GM18517 (cell line): ENCODE data around the gene PTPRCAP.
A peak's percentile ranks its signal among the peaks of the same experiment; 100 is the strongest.
"Not testable (repeated sequence)": the region's sequence is repeated elsewhere in the genome, so short reads cannot be mapped to it uniquely, and the experiment has no call there.

Experiments
- ATAC-seq: cut with Tn5 transposase; IDR thresholded peaks from one replicate; pipeline ENCODE4 v1.9.1; 2021; ENCODE audit warnings: mild to moderate bottlenecking, moderate library complexity; ENCODE audit not compliant: unreplicated experiment

PTPRCAP gene

DNA sequence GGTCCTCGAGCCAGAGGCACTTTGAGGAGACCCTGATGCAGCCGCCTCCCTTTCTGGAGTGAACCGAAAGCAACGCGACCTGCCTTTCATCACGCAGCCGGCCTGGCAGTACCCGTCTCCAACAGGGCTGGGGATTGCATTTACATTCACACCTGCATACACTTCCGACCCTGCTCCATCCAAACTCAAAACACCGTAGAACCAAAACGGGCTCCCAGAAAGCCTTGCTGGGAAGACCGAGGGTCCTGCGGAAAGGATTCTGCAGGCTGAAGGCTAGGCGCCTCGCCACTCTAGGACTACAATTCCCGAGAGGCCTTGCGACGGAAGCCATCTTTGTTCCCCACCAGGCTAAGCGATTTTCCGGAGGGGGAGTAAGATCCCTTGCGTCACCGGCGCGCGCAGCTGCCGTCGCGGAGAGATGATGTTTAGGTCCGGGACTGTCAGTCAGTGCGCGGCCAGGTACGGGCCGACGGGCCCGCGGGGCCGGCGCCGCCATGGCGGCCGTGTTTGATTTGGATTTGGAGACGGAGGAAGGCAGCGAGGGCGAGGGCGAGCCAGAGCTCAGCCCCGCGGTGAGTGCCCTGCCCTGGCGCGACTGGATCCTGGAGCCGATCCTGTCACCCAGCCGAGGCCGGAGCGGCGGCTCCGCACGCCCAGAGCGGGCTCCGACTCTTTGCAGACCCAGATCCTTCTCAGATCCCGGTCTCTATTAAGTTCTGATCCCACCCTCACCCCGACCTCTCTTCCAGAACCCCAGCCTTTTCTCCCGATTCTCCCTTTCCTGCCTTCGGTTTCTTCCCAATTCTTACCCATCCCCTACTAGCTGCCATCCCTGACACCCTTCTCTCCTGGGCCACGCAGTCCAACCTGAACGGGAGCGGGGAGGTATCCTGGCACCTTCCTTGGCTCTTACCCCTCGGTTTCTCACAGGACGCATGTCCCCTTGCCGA, 9.2 kb downstream of the PTPRCAP start, which contains the start of gene RPS6KB2:
RPS6KB2 (plus strand) TSS at position 443 of the 950 bp plus-strand sequence; CDS start at position 495, 52 bp downstream.
- ATAC-seq: peak; percentile 77

- not testable (repeated sequence) for ATAC-seq
Measured at GRCh38 chr11:67427364-67427859, 10.1 kb downstream of the PTPRCAP start.

DNA sequence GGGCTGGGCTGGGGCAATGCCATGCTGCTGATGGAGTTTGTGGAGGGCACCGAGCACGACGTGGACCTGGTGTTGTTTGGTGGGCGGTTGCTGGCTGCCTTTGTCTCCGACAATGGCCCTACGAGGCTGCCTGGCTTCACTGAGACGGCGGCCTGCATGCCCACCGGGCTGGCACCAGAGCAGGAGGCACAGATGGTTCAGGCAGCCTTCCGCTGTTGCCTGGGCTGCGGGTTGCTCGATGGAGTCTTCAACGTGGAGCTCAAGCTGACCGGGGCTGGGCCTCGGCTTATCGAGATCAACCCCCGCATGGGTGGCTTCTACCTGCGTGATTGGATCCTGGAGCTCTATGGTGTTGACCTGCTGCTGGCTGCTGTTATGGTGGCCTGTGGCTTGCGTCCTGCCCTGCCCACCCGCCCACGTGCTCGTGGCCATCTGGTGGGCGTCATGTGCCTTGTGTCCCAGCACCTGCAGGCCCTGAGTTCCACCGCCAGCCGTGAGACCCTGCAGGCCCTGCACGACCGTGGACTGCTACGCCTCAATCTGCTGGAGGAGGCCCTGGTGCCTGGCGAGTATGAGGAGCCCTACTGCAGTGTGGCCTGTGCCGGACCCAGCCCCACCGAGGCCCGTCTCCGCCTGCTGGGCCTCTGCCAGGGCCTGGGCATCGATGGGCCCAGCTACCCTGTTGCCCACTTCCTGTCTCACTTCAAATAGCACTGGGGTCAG, 13.4 kb downstream of the PTPRCAP start:
- ATAC-seq: no peak

GRCh38 chr11:67423466-67423865, 14.0 kb downstream of the PTPRCAP start:
- no peak for ATAC-seq

GRCh38 chr11:67422891-67423290, 14.6 kb downstream of the PTPRCAP start:
- ATAC-seq: no peak

DNA sequence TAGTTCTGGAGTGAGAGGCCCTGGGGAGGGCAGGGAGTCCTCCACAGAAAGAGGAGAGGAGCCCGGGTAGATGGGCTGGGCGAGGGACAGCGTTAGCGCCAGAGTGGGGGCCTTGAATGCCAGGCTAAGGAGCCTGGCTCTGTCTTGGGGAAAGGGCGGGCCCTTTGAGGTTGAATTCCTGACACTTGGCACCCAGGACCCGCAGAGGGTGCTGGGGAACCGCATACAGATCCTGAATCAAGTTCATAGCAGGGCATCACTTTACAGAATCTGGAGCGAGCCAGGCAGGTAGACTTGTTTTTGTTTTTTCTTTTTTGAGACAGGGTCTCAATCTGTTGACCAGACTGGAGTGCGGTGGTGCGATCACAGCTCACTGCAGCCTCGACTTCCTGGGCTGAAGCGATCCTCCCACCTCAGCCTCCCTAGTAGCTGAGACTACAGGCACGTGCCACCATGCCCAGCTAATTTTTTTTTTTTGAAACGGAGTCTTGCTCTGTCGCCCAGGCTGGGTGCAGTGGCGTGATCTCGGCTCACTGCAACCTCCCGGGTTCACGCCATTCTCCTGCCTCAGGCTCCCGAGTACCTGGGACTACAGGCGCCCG, 16.0 kb downstream of the PTPRCAP start:
- ATAC-seq: peak; percentile 7

GRCh38 chr11:67420646-67421429, 16.6 kb downstream of the PTPRCAP start:
- peak; percentile 69 for ATAC-seq

GRCh38 chr11:67420147-67420645, 17.3 kb downstream of the PTPRCAP start:
- ATAC-seq: no peak

GRCh38 chr11:67419325-67420049, 18.0 kb downstream of the PTPRCAP start:
- ATAC-seq: no peak

DNA sequence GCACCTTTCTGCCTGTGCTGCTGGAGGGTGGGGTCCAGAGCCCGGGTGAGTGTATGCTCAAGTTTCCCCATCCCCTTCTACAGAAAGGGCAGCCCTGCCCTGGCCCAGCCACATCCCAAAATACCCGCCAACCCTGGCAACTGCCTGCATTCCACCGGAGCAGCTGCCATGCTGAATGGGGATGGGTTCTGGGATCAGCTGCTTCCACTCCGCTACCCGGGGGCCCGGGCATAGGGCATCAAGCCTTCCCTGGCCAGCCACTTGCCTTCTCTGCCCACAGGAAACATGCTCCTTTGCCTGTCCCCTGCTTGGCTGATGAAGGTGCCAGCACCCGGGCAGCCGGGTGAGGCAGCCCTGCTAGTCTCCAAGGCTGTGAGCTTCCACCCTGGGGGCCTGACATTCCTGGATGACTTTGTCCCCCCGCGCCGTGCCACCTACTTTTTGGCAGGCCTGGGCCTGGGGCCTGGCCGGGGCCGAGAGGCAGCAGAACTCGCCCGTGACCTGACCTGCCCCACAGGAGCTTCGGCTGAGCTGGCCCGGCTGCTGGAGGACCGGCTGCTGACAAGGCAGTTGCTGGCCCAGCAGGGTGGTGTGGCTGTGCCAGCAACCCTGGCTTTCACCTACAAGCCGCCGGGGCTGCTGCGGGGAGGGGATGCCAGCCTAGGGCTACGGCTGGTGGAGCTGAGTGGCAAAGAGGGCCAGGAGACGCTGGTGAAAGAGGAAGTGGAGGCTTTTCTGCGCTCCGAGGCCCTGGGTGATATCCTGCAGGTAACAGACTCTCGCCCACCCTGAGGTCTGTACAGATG, 18.8 kb downstream of the PTPRCAP start:
- no peak for ATAC-seq

DNA sequence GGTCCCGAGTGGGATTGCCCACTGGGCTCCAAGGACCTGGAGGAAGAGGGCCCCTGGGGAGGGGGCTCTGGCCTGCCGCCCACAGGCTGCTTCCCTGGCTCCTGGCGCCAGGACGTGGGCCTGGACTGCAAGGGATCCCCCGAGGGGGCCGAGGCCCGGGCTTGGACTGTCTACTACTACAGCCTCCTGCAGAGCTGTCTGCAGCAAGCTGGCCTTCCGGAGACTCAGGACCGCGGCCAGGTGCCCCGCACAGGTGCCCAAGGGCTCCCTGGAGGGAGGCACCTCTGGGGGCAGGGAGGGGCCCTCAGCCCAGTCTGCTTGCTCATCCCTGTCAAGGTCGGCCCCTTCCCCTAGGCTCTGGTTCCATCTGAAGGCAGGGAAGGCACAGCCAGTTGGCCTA, 20.1 kb downstream of the PTPRCAP start:
- no peak for ATAC-seq

DNA sequence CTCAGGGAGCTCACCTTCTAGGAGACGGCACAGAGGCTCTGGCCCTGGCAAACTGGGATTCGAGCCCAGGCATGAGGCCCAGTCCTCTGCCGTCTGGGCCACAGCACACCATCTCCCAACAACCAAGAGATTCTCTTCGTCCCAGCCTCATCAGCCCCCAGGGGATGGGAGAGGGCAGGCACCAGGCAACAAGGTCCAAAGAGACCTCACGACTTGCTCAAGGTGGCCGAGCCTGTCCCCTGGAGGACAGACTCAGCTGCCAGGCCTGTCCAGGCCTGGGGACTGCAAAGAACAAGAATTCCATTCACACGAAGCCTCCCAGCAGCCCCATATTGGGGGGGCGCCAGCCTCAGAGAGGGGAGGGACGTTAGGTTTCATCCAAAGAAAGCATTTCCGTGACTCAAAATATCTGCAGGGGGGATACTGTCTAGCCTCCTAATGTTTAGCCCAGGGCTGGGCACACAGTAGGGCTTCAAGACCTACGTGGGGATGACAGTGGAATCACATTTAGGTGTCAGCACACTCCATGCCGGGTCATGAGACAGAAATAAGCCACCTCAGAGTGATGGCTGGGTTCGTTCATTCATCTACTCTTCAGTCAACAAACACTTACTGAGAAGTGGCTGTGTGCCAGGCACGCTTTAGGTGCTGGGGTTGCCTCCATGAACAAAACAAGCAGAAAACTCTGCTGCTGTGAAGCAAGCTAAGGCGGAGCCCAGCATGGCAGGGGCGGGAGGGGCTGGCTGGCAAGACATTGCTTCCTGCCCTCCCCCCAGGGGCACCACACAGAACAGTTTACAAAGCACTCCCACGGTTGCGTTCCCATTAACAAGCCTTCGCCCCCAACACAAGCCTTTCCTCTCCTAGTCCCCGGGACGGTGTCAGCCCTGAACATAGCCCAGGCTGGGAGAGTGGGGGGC, 20.8 kb downstream of the PTPRCAP start:
- no peak for ATAC-seq

DNA sequence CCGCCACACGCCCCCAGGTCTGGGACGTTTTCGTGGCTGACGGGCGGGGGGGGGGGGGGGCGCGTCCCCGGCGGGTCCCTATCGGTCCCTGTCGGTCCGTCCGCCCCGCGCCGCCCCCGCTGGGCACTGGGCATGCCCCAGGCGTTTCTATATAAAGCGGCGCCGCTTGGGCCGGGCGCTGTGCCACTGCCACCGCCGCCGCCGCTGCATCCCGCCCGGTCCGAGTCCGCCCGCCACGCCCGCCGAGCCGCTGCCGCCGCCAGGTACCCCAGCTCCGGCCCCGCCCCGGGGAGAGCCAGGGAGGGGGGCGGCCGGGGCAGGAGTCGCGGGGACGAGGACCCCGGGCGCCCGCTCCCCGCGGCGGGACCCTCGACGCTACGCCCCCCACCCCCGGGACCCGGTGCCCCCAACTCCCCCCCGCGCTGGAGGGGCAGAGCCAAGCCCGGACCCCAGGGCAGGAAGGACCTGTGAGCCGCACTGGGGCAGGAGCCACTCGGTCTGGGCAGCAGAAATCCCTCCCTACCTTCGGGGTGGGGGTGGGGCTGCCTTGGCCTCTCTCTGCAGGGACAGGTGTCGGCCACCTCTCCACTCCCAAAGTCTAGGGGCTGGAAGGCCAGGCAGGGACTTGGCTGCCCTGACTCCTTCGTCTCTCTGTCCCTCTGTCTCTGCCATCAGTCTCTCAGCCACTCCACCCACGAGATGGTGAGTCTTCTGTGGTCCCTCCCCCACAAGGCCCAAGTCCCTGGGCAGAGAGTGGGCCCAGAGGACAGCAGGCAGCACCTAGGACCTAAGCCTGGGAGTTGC, 21.8 kb downstream of the PTPRCAP start, which contains the start of gene CARNS1:
CARNS1 (plus strand) TSS at position 178 of the 804 bp plus-strand sequence; CDS start at position 700, 522 bp downstream.
- no peak for ATAC-seq

DNA sequence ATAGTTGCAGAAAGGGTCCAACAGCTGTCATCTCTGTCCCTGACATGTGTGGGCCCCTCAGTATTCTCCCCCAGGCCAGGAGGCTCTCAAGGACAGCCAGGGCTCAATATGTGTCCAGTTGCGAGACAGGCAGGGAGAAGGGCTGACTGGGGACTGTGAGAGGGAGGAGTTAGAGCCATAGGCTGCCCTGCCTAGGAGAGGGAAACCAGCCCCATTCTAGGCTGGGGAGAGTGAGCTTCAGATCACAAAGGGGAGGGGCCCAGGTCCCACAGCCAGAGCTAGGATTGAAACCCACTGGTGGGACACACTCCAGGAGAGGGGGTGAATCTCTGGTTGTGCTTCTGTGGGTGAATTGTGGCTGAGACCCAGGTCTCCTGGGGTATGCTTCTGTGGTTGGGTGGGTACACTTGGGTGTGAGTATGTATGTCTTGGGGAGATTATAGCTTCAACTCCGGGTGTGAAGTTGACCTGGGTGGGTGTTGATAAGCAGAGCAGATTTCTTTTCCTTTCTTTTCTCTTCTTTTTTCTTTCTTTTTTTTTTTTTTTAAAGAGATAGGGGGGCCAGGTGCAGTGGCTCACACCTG, 24.1 kb downstream of the PTPRCAP start:
- no peak for ATAC-seq

- no peak for ATAC-seq
Measured at GRCh38 chr11:67412495-67413179, 24.8 kb downstream of the PTPRCAP start.

- ATAC-seq: no peak
Measured at GRCh38 chr11:67411785-67412152, 25.7 kb downstream of the PTPRCAP start.
